GM21717 (cell line): ENCODE results near the gene PTGES3.
"Not testable (repeated sequence)": the region's sequence is repeated elsewhere in the genome, so short reads cannot be mapped to it uniquely, and the experiment has no call there.

Source experiments
- ATAC-seq: cut with Tn5 transposase; IDR thresholded peaks from one replicate; pipeline ENCODE4 v1.9.1; 2021; ENCODE audit warnings: mild to moderate bottlenecking, moderate library complexity; ENCODE audit not compliant: unreplicated experiment

PTGES3 gene

GRCh38 chr12:56657416-56658379 is 30.4 kb downstream of the PTGES3 start:
- no peak for ATAC-seq

- ATAC-seq: not testable (repeated sequence)
Observed at GRCh38 chr12:56653781-56654180, 34.3 kb downstream of the PTGES3 start.

- ATAC-seq: not testable (repeated sequence)
Observed at GRCh38 chr12:56648023-56648422, 40.1 kb downstream of the PTGES3 start.

GRCh38 chr12:56645717-56646446 is 42.2 kb downstream of the PTGES3 start, which contains the start of gene ATP5F1B:
TSS of gene ATP5F1B (minus strand) at chr12:56645984. CDS start at chr12:56645963, 21 bp downstream.
- ATAC-seq: peak; percentile 97

GRCh38 chr12:56645201-56645716 is 42.8 kb downstream of the PTGES3 start:
- no peak for ATAC-seq

- no peak for ATAC-seq
Observed at GRCh38 chr12:56644654-56645053, 43.4 kb downstream of the PTGES3 start.

- no peak for ATAC-seq
Observed at GRCh38 chr12:56641219-56641618, 46.9 kb downstream of the PTGES3 start.

- no peak for ATAC-seq
Observed at GRCh38 chr12:56637621-56638020, 50.5 kb downstream of the PTGES3 start.

- peak; percentile 49 for ATAC-seq
Observed at GRCh38 chr12:56636675-56637540, 51.2 kb downstream of the PTGES3 start.

- ATAC-seq: peak; percentile 36
Observed at GRCh38 chr12:56635806-56636674, 52.0 kb downstream of the PTGES3 start.

- ATAC-seq: peak; percentile 33
Observed at GRCh38 chr12:56634837-56635791, 53.0 kb downstream of the PTGES3 start.

- no peak for ATAC-seq
Observed at GRCh38 chr12:56634242-56634836, 53.7 kb downstream of the PTGES3 start.

GRCh38 chr12:56633468-56634241 is 54.4 kb downstream of the PTGES3 start:
- ATAC-seq: no peak

GRCh38 chr12:56632701-56633467 is 55.2 kb downstream of the PTGES3 start:
- no peak for ATAC-seq

- peak; percentile 19 for ATAC-seq
Observed at GRCh38 chr12:56631790-56632700, 56.0 kb downstream of the PTGES3 start.
